Amygdala (tissue), 56 donors: ENCODE results near the gene PCSK5.

Experiments
- DNase-seq, 56 donors: peaks; one replicate each; lab custom pipeline; 2025; lab: John Stamatoyannopoulos, UW

Gene PCSK5

GRCh38 chr9:76405340-76405739 is 514.9 kb downstream of the PCSK5 start:
- DNase-seq, result no peak

- no peak for DNase-seq
These were observed 515.4 kb downstream of the PCSK5 start for GRCh38 chr9:76405868-76406267.
